ENCODE data around the gene RPN2.

The RPN2 gene

GRCh38 chr20:37263686-37264085, 84.6 kb downstream of the RPN2 start:
- no peak for DNase-seq (ENCODE audit: low read depth in 2 of 2, low spot score in 1 of 2)

- DNase-seq (ENCODE audit: low read depth in 2 of 2, low spot score in 1 of 2), result no peak
Observed at GRCh38 chr20:37265152-37265551, 86.0 kb downstream of the RPN2 start.

GRCh38 chr20:37266940-37267666, 88.0 kb downstream of the RPN2 start:
- DNase-seq (ENCODE audit: low read depth in 2 of 2, low spot score in 1 of 2), result no peak

- no peak for DNase-seq (ENCODE audit: low read depth in 2 of 2, low spot score in 1 of 2)
Observed at GRCh38 chr20:37267667-37268313, 88.7 kb downstream of the RPN2 start.

- DNase-seq (ENCODE audit: low read depth in 2 of 2, low spot score in 1 of 2), result no peak
Observed at GRCh38 chr20:37270576-37271420, 91.7 kb downstream of the RPN2 start.

GRCh38 chr20:37271421-37271768, 92.3 kb downstream of the RPN2 start:
- no peak for DNase-seq (ENCODE audit: low read depth in 2 of 2, low spot score in 1 of 2)

- DNase-seq (ENCODE audit: low read depth in 2 of 2, low spot score in 1 of 2), result no peak
Observed at GRCh38 chr20:37273988-37274387, 94.9 kb downstream of the RPN2 start.

- DNase-seq (ENCODE audit: low read depth in 2 of 2, low spot score in 1 of 2), result no peak
Observed at GRCh38 chr20:37274851-37275524, 95.9 kb downstream of the RPN2 start.

- DNase-seq (ENCODE audit: low read depth in 2 of 2, low spot score in 1 of 2), result no peak
Observed at GRCh38 chr20:37276494-37277252, 97.5 kb downstream of the RPN2 start.

GRCh38 chr20:37277253-37277593, 98.1 kb downstream of the RPN2 start:
- no peak for DNase-seq (ENCODE audit: low read depth in 2 of 2, low spot score in 1 of 2)

- DNase-seq (ENCODE audit: low read depth in 2 of 2, low spot score in 1 of 2), result no peak
Observed at GRCh38 chr20:37278966-37279590, 99.9 kb downstream of the RPN2 start.

- no peak for DNase-seq (ENCODE audit: low read depth in 2 of 2, low spot score in 1 of 2)
Observed at GRCh38 chr20:37279820-37280219, 100.7 kb downstream of the RPN2 start.

GRCh38 chr20:37280403-37280802, 101.3 kb downstream of the RPN2 start:
- DNase-seq (ENCODE audit: low read depth in 2 of 2, low spot score in 1 of 2), result no peak

GRCh38 chr20:37282556-37282955, 103.4 kb downstream of the RPN2 start:
- DNase-seq (ENCODE audit: low read depth in 2 of 2, low spot score in 1 of 2), result no peak

- no peak for DNase-seq (ENCODE audit: low read depth in 2 of 2, low spot score in 1 of 2)
Observed at GRCh38 chr20:37283530-37284195, 104.5 kb downstream of the RPN2 start.

- DNase-seq (ENCODE audit: low read depth in 2 of 2, low spot score in 1 of 2), result no peak
Observed at GRCh38 chr20:37284691-37285161, 105.6 kb downstream of the RPN2 start.

GRCh38 chr20:37285664-37286374, 106.7 kb downstream of the RPN2 start:
- no peak for DNase-seq (ENCODE audit: low read depth in 2 of 2, low spot score in 1 of 2)

GRCh38 chr20:37288091-37288490, 109.0 kb downstream of the RPN2 start:
- no peak for DNase-seq (ENCODE audit: low read depth in 2 of 2, low spot score in 1 of 2)

- DNase-seq (ENCODE audit: low read depth in 2 of 2, low spot score in 1 of 2), result no peak
Observed at GRCh38 chr20:37290158-37290810, 111.2 kb downstream of the RPN2 start.

Data from stimulated activated CD8-positive, alpha-beta memory T cell treated with anti-CD3 and anti-CD28 coated beads, Interleukin-4, amount 100 ng/mL, for 1 hour (primary cell).